Ovary (tissue), 3 donors: ENCODE results near the gene ZIC5.

Experiments
- CTCF ChIP-seq, 3 donors: fragments of 450-650 bp in 2 of 3; fragments of 200-600 bp in 1 of 3; IDR thresholded peaks; one replicate each; pipeline versions ENCODE4 v1.5.1 to v1.8.0; 2016 to 2022; ENCODE audit warnings: antibody characterized with exemption in 3 of 3, mild to moderate bottlenecking in 1 of 3
- POLR2A ChIP-seq: fragments of 450-650 bp; IDR thresholded peaks from one replicate; pipeline ENCODE4 v1.6.1; 2017; ENCODE audit warnings: antibody characterized with exemption, mild to moderate bottlenecking, moderate library complexity
- donor health status: DM: no; HTN: no; CAD: no.

- TF ChIP-seq CTCF (IDR thresholded peaks at IDR 0.05) (no peak), POLR2A (no peak)
Measured at GRCh38 chr13:99970651-99971575, 654 bp downstream of the ZIC5 start.
